HG03108 (cell line): ENCODE data around the gene ADGRB3.

Source experiments
- ATAC-seq: cut with Tn5 transposase; IDR thresholded peaks from one replicate; pipeline ENCODE4 v1.9.1; 2021; ENCODE audit warnings: moderate library complexity; ENCODE audit not compliant: unreplicated experiment

The ADGRB3 gene

GRCh38 chr6:68634726-68635411, at the start of gene ADGRB3:
ADGRB3 (plus strand) TSS chr6:68635282; CDS start chr6:68638676, 3,394 bp downstream.
- peak; percentile 69 for ATAC-seq

- ATAC-seq, result no peak
Observed at GRCh38 chr6:68593558-68593957, 41.5 kb upstream of the ADGRB3 start.

GRCh38 chr6:68597642-68598041, 37.4 kb upstream of the ADGRB3 start:
- no peak for ATAC-seq

GRCh38 chr6:68615938-68616337, 19.1 kb upstream of the ADGRB3 start:
- no peak for ATAC-seq

- no peak for ATAC-seq
Observed at GRCh38 chr6:68625998-68626397, 9.1 kb upstream of the ADGRB3 start.

GRCh38 chr6:68628161-68628560, 6.9 kb upstream of the ADGRB3 start:
- ATAC-seq, result no peak

GRCh38 chr6:68632734-68633133, 2.3 kb upstream of the ADGRB3 start:
- ATAC-seq, result no peak

- ATAC-seq, result no peak
Observed at GRCh38 chr6:68633281-68633971, 1.7 kb upstream of the ADGRB3 start.

GRCh38 chr6:68633972-68634725, 933 bp upstream of the ADGRB3 start:
- peak; percentile 8 for ATAC-seq

GRCh38 chr6:68635412-68635705, 277 bp downstream of the ADGRB3 start:
- ATAC-seq, result no peak

GRCh38 chr6:68635706-68636513, 828 bp downstream of the ADGRB3 start:
- ATAC-seq, result no peak

- no peak for ATAC-seq
Observed at GRCh38 chr6:68636666-68637065, 1.6 kb downstream of the ADGRB3 start.

GRCh38 chr6:68637071-68637470, 2.0 kb downstream of the ADGRB3 start:
- ATAC-seq, result no peak

- ATAC-seq, result no peak
Observed at GRCh38 chr6:68637782-68638181, 2.7 kb downstream of the ADGRB3 start.

GRCh38 chr6:68638230-68638900, 3.3 kb downstream of the ADGRB3 start:
- no peak for ATAC-seq

GRCh38 chr6:68639211-68639610, 4.1 kb downstream of the ADGRB3 start:
- no peak for ATAC-seq

GRCh38 chr6:68639826-68640490, 4.9 kb downstream of the ADGRB3 start:
- no peak for ATAC-seq

GRCh38 chr6:68640491-68640835, 5.4 kb downstream of the ADGRB3 start:
- no peak for ATAC-seq

GRCh38 chr6:68641172-68641571, 6.1 kb downstream of the ADGRB3 start:
- no peak for ATAC-seq

GRCh38 chr6:68642081-68642480, 7.0 kb downstream of the ADGRB3 start:
- no peak for ATAC-seq
